HepG2 (cell line): ENCODE data around the gene PAX7. TPM values are rescaled to one million over a fixed set of nuclear protein-coding genes. Genes with fewer than 3 reads are reported as not detected.

Experiments
- ATAC-seq: fragments of 200-7000 bp; cut with Tn5 transposase; 3 replicates; pipeline ENCODE4 v1.9.1; 2020; ENCODE audit warnings: mild to moderate bottlenecking, moderate library complexity
- BruUV-seq: library from RNA; stranded (reverse); fragments of 400-500 nt; replicated peaks from 2 replicates; lab custom pipeline; 2021; lab: Mats Ljungman, UMichigan
- CTCF ChIA-PET: fragments of 300-600 bp; formaldehyde crosslinking; extraction: SDS; loops from one replicate; lab custom pipeline; 2021; ENCODE audit warnings: low total read pairs, inconsistent platforms, low intra/inter-chr PET ratio; lab: Yijun Ruan, JAX
- POLR2A ChIA-PET: fragments of 350-600 bp; sonication (Branson Sonifier 250); formaldehyde crosslinking; loops from one replicate; lab custom pipeline; 2020; ENCODE audit warnings: antibody characterized with exemption, inconsistent platforms; lab: Yijun Ruan, JAX
- DNase-seq: peaks from one replicate; pipeline ENCODE4 v3.0.0-alpha.2; 2015; ENCODE audit warnings: low spot score
- FAIRE-seq: peaks from 3 replicates; lab custom pipeline; 2011; peaks lifted over from hg19 to GRCh38; lab: Jason Lieb, UNC
- H2AFZ ChIP-seq: one replicate; pipeline ENCODE4 v1.6.1; 2011; ENCODE audit warnings: low read length, inconsistent platforms
- H3K27ac ChIP-seq: fragments of 300-600 bp; 3 replicates; pipeline ENCODE4 v1.8.0; 2011; ENCODE audit warnings: mixed run types, mild to moderate bottlenecking, mixed read lengths, low read length, inconsistent platforms; ENCODE audit not compliant: insufficient read depth; ENCODE audit errors: extremely low read length
- H3K27me3 ChIP-seq, 2 experiments: fragments of 200-600 bp in 1 of 2; 2 replicates in 1 of 2; 3 replicates in 1 of 2; pipeline versions ENCODE4 v1.6.0 to v1.8.0; 2011; ENCODE audit warnings: low read length in 2 of 2, mild to moderate bottlenecking in 2 of 2, moderate library complexity in 2 of 2, inconsistent platforms in 1 of 2; ENCODE audit not compliant: insufficient read depth in 2 of 2, control insufficient read depth in 1 of 2
- H3K36me3 ChIP-seq, 2 experiments: fragments of 200-600 bp in 1 of 2; replicated peaks in 1 of 2; 2 replicates in 1 of 2; 3 replicates in 1 of 2; pipeline versions ENCODE4 v1.5.1 to v1.8.0; 2011; ENCODE audit warnings: low read length in 2 of 2, inconsistent platforms in 1 of 2; ENCODE audit not compliant: insufficient read depth in 2 of 2, control insufficient read depth in 1 of 2
- H3K4me1 ChIP-seq: 2 replicates; pipeline ENCODE4 v1.5.1; 2012; ENCODE audit warnings: low read length, inconsistent platforms; ENCODE audit not compliant: insufficient read depth
- H3K4me2 ChIP-seq: 2 replicates; pipeline ENCODE4 v1.6.0; 2011; ENCODE audit warnings: low read depth, low read length, inconsistent platforms
- H3K4me3 ChIP-seq, 3 experiments: fragments of 200-600 bp in 1 of 3; sonication (generic), shearing (Covaris generic) in 1 of 3; replicated peaks in 1 of 3; 2 replicates each; pipeline ENCODE4 v1.5.1; 2011 to 2016; ENCODE audit warnings: low read length in 3 of 3, inconsistent platforms in 2 of 3, low read depth in 2 of 3, mild to moderate bottlenecking in 2 of 3, control low read depth in 1 of 3, mixed read lengths in 1 of 3; ENCODE audit not compliant: insufficient read depth in 1 of 3
- H3K79me2 ChIP-seq: one replicate; pipeline ENCODE4 v1.6.1; 2011; ENCODE audit warnings: low read length, inconsistent platforms; ENCODE audit not compliant: insufficient read depth
- H3K9ac ChIP-seq: 2 replicates; pipeline ENCODE4 v1.6.0; 2011; ENCODE audit warnings: mild to moderate bottlenecking, low read depth, low read length, inconsistent platforms; ENCODE audit not compliant: insufficient read depth
- H3K9me3 ChIP-seq: 2 replicates; pipeline ENCODE4 v1.5.1; 2012; ENCODE audit warnings: mild to moderate bottlenecking, low read length
- H4K20me1 ChIP-seq: 2 replicates; pipeline ENCODE4 v1.6.0; 2011; ENCODE audit warnings: inconsistent platforms, mild to moderate bottlenecking, low read length, moderate library complexity; ENCODE audit not compliant: insufficient read depth
- KMT2B ChIP-seq: IDR thresholded peaks from 2 replicates; pipeline ENCODE4 v1.6.1; 2016; ENCODE audit warnings: missing genetic modification reagents, missing compliant biosample characterization
- NFRKB ChIP-seq: fragments of 450-650 bp; IDR thresholded peaks from 2 replicates; pipeline ENCODE4 v1.6.1; 2017
- REPIN1 ChIP-seq: sonication (generic); formaldehyde crosslinking; IDR thresholded peaks from 2 replicates; pipeline ENCODE4 v1.8.0; 2022; ENCODE audit warnings: missing genetic modification reagents, low read depth, mild to moderate bottlenecking, borderline replicate concordance
- RNF2 ChIP-seq: fragments of 450-650 bp; conservative IDR thresholded peaks from 2 replicates; pipeline ENCODE4 v1.6.1; 2016; ENCODE audit warnings: low read depth
- SALL1 ChIP-seq: sonication (generic); formaldehyde crosslinking; IDR thresholded peaks from 2 replicates; pipeline ENCODE4 v1.8.0; 2022; ENCODE audit warnings: mild to moderate bottlenecking, missing genetic modification reagents
- SOX6 ChIP-seq, 2 experiments: fragments of 450-650 bp in 1 of 2; sonication (generic) in 1 of 2; formaldehyde crosslinking in 1 of 2; IDR thresholded peaks; 2 replicates each; pipeline versions ENCODE4 v1.4.0 to v1.6.1; 2017 to 2020; ENCODE audit warnings: antibody characterized with exemption in 1 of 2, mild to moderate bottlenecking in 1 of 2, missing genetic modification reagents in 1 of 2
- SP1 ChIP-seq, 2 experiments: fragments of 450-650 bp in 1 of 2; sonication (generic) in 1 of 2; formaldehyde crosslinking in 1 of 2; IDR thresholded peaks; 2 replicates each; pipeline versions ENCODE4 v1.4.0 to v1.6.1; 2016 to 2020; ENCODE audit warnings: missing genetic modification reagents in 1 of 2
- TBX2 ChIP-seq: sonication (generic); formaldehyde crosslinking; IDR thresholded peaks from 2 replicates; pipeline ENCODE4 v1.5.0; 2020; ENCODE audit warnings: missing genetic modification reagents, mild to moderate bottlenecking, borderline replicate concordance
- ZNF350 ChIP-seq: sonication (generic); formaldehyde crosslinking; IDR thresholded peaks from 2 replicates; pipeline ENCODE4 v1.4.0; 2020; ENCODE audit warnings: mild to moderate bottlenecking, low read depth, missing genetic modification reagents, borderline replicate concordance
- ZNF564 ChIP-seq: sonication (generic); formaldehyde crosslinking; IDR thresholded peaks from 2 replicates; pipeline ENCODE4 v1.8.1; 2023; ENCODE audit warnings: mild to moderate bottlenecking, missing genetic modification reagents
- ZNF878 ChIP-seq: sonication (generic); formaldehyde crosslinking; IDR thresholded peaks from 2 replicates; pipeline ENCODE4 v1.8.1; 2023; ENCODE audit warnings: mild to moderate bottlenecking, missing genetic modification reagents, moderate library complexity
- WGBS: methylation state at CpG from one replicate; pipeline ENCODE4 v1.1.6; 2017; ENCODE audit warnings: low lambda C conversion rate; 5-methylcytosine and 5-hydroxymethylcytosine counted together
- in situ Hi-C: cut with HindIII; loops from 2 replicates; pipeline ENCODE4 v1.10.0; 2017; ENCODE audit warnings: low pct_unique_long_range_greater_than_20kb; ENCODE audit not compliant: extremely low pct_ligation_motif_present
- intact Hi-C: fragments of 100-400 bp; cut with micrococcal nuclease; formaldehyde crosslinking; loops from one replicate; pipeline ENCODE4 v1.10.0; 2022; ENCODE audit not compliant: unreplicated experiment
- polyA plus RNA-seq, 8 experiments: library from polyadenylated mRNA; depleted of rRNA in 3 of 8; stranded (reverse) in 7 of 8; unstranded in 1 of 8; fragments of >200 nt; fragmentation: Illumina TruSeq in 4 of 8; extraction: Trizol in 4 of 8; gene quantifications; 2 replicates each; pipeline versions ENCODE4 v1.2.1 to v1.2.3, GENCODE V29; 2011 to 2016; ENCODE audit warnings: low read depth in 4 of 8, missing spikeins in 1 of 8, mixed read lengths in 1 of 8; ENCODE audit not compliant: insufficient read depth in 1 of 8
- total RNA-seq, 5 experiments: library from RNA; depleted of rRNA; stranded (reverse); fragments of >200 nt; fragmentation: Illumina TruSeq; extraction: Trizol; gene quantifications; 2 replicates each; pipeline ENCODE4 v1.2.3, GENCODE V29; 2016; ENCODE audit warnings: low read depth in 1 of 5

The PAX7 gene
- total and polyA plus RNA-seq, 2 of the 13 experiments (the other 11 are each of a cell fraction or from before 2014, with no cell fraction given) = not detected

DNA sequence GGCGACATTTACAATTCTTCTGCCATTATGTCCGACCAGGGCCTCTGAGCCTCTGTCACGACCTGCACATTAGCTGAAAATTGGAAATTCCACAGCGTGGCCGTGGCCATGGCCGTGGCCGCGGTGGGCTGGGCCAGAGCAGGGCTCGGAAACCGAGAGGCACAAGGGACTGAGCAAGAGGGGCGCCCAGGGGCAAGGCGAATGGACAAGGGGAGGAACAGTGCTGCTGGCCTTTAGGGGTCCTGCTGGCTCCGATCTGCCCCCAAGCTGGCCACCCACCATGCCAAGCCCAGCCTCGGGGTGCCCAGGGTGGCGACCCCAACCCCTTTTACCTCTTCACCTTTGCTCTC lies 153.8 kb downstream of the PAX7 start:
- no TSS peak for BruUV-seq
- H3K36me3 ChIP-seq = no peaks in the 10 kb centered on the region
- FAIRE-seq = no peak
- no peak overlapping the region for H3K4me3 ChIP-seq
- H3K4me2 ChIP-seq = no peak overlapping the region
- H3K9ac ChIP-seq = no peak overlapping the region
- WGBS = 29% methylated on average over 9 of the region's 15 CpGs
- H4K20me1 ChIP-seq = no peaks in the 10 kb centered on the region
- no peak overlapping the region for H3K27ac ChIP-seq
- ChIA-PET POLR2A (no interaction called here), CTCF (no interaction called here)
- H3K79me2 ChIP-seq = no peaks in the 10 kb centered on the region
- intact Hi-C loops = no loop called here
- H2AFZ ChIP-seq = no peak overlapping the region
- in situ Hi-C loops = no loop called here
- H3K4me1 ChIP-seq = no peaks in the 10 kb centered on the region
- TF ChIP-seq KMT2B (no peak), RNF2 (no peak), SALL1 (CRISPR knock-in tag) (no peak), ZNF564 (CRISPR knock-in tag) (no peak), ZNF350 (CRISPR knock-in tag) (no peak), REPIN1 (CRISPR knock-in tag) (no peak), TBX2 (no peak), ZNF878 (no peak), NFRKB (no peak), SOX6 (IDR thresholded peaks at IDR 0.05) (no peak), SOX6 (CRISPR knock-in tag; IDR thresholded peaks at IDR 0.05) (no peak)
- no peaks in the 10 kb centered on the region for H3K9me3 ChIP-seq
- no peak for ATAC-seq
- peaks cover 0 to 39% of the 10 kb centered on the region in 2 experiments; a peak in 3 of 5 replicates for H3K27me3 ChIP-seq
- DNase-seq = no peak

DNA sequence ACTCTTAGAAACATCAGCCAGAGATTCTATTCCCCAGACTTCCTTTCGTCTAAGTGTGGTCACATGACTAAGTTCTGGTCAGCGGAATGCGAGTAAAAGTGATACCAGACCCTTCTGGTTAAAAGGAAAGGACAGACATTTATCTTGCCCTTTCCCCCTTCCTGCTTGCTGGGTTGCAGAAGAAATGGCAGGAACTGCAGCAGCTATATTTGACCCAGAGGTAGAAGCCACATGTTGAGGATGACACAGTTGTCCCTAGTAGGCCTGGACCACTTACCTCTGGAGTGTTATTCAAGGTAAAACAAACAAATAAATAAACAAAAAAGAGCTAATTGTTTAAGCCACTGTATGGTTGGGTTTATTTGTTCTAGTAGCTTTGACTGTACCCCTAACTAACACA lies 155.5 kb downstream of the PAX7 start:
- H3K4me3 ChIP-seq = no peak overlapping the region
- H3K9ac ChIP-seq = no peak overlapping the region
- ChIA-PET CTCF (no interaction called here), POLR2A (no interaction called here)
- H3K36me3 ChIP-seq = no peaks in the 10 kb centered on the region
- BruUV-seq = no TSS peak
- H3K27ac ChIP-seq = no peak overlapping the region
- H3K4me1 ChIP-seq = no peaks in the 10 kb centered on the region
- ATAC-seq = no peak
- intact Hi-C loops = no loop called here
- no peak overlapping the region for H3K4me2 ChIP-seq
- DNase-seq = no peak
- no peaks in the 10 kb centered on the region for H3K79me2 ChIP-seq
- H4K20me1 ChIP-seq = no peaks in the 10 kb centered on the region
- no peak for TF ChIP-seq SP1 (IDR thresholded peaks at IDR 0.05)
- TF ChIP-seq SP1 (CRISPR knock-in tag; IDR thresholded peaks at IDR 0.05) = no peak
- no peak for FAIRE-seq
- H3K9me3 ChIP-seq = no peaks in the 10 kb centered on the region
- WGBS = 47% methylated on average over 3 of the region's 3 CpGs
- peaks cover 0 to 33% of the 10 kb centered on the region in 2 experiments; a peak in 3 of 5 replicates for H3K27me3 ChIP-seq
- H2AFZ ChIP-seq = no peak overlapping the region
- in situ Hi-C loops = no loop called here
